ENCODE data around the gene ADGRB2.

DNA sequence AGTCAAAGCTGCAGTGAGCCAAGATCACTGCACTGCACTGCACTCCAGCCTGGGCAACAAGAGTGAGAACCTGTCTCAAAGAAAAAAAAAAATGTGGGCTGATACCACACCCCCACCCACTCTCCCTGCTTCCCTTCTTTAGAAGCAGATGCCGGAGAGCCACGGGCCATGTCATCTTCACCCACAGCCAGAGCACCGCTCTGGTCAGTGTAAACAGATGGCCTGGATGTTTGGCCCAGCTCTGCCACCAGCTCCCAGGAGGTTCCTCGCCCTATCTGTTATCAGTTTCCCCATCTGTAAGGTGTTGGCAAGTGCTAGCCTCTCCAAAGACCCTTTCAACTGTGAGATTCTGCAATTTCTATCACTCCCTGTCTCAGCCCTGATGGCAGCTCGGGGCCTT is 11.9 kb upstream of the ADGRB2 start:
- TF ChIP-seq EP300 (IDR thresholded peaks at IDR 0.05) (no peak), POLR2A (IDR thresholded peaks at IDR 0.05) (no peak)
- TF ChIP-seq, protein P1, sequence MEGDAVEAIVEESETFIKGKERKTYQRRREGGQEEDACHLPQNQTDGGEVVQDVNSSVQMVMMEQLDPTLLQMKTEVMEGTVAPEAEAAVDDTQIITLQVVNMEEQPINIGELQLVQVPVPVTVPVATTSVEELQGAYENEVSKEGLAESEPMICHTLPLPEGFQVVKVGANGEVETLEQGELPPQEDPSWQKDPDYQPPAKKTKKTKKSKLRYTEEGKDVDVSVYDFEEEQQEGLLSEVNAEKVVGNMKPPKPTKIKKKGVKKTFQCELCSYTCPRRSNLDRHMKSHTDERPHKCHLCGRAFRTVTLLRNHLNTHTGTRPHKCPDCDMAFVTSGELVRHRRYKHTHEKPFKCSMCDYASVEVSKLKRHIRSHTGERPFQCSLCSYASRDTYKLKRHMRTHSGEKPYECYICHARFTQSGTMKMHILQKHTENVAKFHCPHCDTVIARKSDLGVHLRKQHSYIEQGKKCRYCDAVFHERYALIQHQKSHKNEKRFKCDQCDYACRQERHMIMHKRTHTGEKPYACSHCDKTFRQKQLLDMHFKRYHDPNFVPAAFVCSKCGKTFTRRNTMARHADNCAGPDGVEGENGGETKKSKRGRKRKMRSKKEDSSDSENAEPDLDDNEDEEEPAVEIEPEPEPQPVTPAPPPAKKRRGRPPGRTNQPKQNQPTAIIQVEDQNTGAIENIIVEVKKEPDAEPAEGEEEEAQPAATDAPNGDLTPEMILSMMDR (IDR thresholded peaks at IDR 0.05): no peak
